GM13976 (cell line): ENCODE data around the gene IFNG.

Experiments
- DNase-seq: peaks from one replicate; pipeline ENCODE4 v3.0.0; 2012; ENCODE audit warnings: low spot score
- in situ Hi-C: fragments of 300-500 bp; cut with MboI; formaldehyde crosslinking; loops from one replicate; pipeline ENCODE4 v1.12.0; 2022; ENCODE audit warnings: low sequenced_read_pairs, mixed read lengths, inconsistent platforms; ENCODE audit not compliant: unreplicated experiment
- TF ChIP-seq, protein P1 (sequence below): IDR thresholded peaks from 2 replicates; pipeline ENCODE4 v1.5.1; 2012; ENCODE audit warnings: borderline replicate concordance, mild to moderate bottlenecking; ENCODE audit not compliant: insufficient read depth; ENCODE audit errors: extremely low read depth, missing control alignments, control extremely low read depth

IFNG gene

DNA sequence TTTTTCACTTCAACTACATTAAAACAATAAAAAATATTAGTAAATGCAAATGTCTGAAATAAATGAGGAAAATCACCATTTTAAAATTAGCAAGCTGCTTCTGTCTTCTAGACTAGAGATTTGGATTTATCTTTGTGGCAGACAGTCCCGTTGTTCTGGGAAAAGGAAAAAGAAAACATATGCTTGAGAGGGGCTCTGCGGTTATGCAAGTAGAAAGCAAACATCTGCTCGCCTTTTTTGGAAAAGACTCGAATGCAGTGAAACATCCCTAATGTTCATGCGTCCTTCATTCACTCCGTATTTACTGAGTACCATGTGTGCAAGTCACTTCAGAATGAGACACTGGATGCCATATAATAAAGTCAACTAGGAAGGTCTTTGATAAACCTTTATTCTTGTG, 44.9 kb downstream of the IFNG start:
- TF ChIP-seq, protein P1, sequence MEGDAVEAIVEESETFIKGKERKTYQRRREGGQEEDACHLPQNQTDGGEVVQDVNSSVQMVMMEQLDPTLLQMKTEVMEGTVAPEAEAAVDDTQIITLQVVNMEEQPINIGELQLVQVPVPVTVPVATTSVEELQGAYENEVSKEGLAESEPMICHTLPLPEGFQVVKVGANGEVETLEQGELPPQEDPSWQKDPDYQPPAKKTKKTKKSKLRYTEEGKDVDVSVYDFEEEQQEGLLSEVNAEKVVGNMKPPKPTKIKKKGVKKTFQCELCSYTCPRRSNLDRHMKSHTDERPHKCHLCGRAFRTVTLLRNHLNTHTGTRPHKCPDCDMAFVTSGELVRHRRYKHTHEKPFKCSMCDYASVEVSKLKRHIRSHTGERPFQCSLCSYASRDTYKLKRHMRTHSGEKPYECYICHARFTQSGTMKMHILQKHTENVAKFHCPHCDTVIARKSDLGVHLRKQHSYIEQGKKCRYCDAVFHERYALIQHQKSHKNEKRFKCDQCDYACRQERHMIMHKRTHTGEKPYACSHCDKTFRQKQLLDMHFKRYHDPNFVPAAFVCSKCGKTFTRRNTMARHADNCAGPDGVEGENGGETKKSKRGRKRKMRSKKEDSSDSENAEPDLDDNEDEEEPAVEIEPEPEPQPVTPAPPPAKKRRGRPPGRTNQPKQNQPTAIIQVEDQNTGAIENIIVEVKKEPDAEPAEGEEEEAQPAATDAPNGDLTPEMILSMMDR: no peak
- DNase-seq: no peak
- in situ Hi-C loops: no loop called here

DNA sequence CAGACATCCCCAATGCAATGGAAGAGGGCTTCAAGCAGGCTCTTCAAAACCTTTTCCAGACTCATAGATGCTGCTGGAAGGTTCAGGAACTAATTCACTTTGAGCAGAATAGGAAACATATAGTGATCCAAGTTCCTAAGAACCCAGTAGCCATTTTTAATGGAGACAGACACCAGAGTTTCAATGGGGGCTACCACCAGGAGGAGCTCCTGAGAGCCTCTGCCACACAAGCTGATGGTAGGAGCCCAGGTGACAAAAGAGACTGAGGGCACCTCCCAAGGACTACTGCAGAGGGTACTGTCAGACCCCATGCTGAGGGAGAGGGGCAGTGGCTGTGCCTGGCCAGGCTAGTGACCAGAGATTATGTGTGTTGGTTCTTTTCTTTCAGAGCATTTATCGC, 45.9 kb downstream of the IFNG start:
- TF ChIP-seq, protein P1: peak; percentile 32

DNA sequence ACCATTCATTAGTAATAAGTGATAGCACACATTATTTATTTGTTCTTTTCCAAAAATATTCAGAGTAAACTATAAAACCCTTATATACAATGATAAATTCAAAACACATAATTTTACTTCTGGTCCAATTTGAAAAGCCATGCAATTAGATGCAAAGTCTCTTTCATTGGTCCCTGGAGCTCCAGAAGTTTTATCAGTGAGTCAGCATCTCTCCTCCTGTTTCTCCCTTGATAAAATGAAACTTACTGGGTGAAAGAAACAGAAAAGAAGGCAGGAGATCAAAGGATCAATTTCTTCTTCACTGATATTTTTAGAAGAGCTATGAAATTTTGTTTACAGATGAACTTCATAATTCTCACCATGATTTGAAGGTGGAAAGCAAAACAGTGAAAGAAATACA, 47.5 kb downstream of the IFNG start:
- TF ChIP-seq, protein P1: no peak
- no peak for DNase-seq
- in situ Hi-C loops: no loop called here

More for the DNA sequence above, 45.9 kb downstream of the IFNG start:
- no peak for DNase-seq
- in situ Hi-C loops: no loop called here

DNA sequence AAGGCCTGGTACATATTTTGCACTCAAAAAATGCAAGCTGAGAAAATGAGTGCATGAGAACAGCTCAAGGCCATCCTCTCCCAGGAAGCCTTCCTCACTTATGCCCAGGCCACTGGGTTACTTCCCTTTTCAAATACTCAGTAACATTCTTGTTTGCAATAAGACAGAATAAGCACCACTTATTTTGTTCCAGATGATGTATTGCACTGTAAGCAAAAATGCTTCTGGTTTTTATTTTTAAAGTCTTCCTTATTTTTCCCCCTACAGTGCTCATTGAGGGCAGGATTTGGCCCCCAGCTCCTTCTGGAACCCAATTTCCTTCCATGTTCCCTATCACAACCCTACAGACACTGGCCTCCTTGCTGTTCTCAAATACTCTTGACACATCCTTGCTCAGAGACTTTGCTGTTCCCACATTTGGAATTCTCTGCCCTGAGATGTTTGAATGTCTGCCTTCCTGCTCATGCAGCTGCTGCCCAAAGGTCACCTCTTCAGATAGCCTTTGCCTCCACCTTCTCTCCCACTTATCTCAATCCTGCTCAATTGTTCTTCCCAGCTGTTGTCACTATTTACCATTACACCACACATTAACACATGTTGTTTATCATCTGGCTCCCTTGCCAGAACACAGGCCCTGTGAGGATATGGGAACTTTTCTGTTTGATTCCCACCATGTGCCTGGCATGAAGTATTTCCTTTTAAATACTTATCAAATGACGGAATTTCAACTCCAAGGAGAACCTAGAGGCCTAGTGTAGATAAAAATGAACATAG, 49.9 kb downstream of the IFNG start:
- in situ Hi-C loops: no loop called here
- DNase-seq: no peak
- TF ChIP-seq, protein P1: no peak

DNA sequence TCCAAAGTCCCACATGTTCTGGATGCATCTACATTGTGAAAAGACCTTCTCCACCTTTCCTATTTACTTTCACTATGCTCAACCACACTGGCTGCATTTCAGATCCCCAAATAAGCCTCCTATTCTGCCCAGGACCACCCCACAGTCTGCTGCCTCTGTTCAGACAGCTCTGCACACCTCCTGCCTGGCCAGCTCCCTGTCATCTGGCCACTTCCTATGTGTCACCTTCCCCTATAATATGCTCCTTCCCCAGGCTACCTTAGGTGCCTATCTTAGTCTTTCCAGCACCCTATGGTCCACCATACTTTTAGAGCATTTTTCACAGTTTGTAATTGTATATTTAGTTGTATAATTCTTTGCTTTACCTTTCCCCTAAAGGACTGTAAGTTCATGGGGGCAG, 50.5 kb downstream of the IFNG start:
- TF ChIP-seq, protein P1: no peak
- in situ Hi-C loops: no loop called here
- no peak for DNase-seq

DNA sequence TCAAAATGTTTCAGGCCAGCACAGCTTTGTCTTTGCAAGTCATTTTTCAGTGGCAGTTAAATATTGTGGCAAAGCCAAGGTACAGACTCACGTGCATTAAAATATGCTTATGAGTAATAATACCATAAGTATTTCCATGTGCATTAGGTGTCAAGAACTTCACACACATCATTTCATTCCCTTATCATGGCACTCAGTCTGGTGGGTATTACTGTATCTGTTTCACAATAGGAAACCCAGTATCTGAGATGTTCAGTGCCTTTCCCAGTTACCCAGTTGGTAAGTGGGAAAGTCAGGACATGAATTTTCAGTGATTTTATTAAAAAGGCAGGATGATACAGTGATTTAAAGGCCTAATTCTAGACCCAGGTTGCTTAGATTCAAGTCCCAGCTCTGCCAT, 52.9 kb downstream of the IFNG start:
- in situ Hi-C loops: no loop called here
- no peak for DNase-seq
- TF ChIP-seq, protein P1: no peak
